DMS 273 treated with DMSO at 0.1 percent for 48 hours (cell line): ENCODE results near the gene TTF1.

Source experiments
- DNase-seq: peaks from one replicate; lab custom pipeline; 2025; lab: John Stamatoyannopoulos, UW

The TTF1 gene

DNA sequence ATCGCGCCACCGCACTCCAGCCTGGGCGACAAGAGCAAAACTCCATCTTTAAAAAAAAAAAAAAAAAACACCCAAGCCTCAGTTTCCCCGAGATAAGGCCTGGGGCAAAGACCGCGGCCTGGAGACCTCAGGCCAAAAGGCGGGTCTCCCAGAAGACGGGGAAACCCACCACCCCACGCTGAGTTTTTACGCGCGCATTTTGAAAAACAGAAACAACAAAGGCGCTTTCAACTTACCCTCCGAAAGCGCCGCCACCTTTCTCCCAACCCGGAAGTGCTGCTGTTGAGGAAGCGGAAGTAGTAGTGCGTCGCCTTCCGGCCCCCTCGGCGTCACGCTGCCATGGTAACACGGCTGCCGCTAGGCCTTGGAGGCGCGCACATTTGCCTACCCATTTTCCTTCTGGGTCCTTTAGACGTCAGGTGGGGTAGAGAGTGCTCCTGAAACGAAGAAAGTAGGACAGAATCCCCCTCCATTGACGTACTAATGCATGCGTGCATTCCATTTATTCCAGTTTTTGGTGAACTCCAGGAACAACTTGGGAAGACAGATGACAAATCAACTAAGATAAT lies at the start of gene TTF1:
Gene TTF1, minus strand, starts transcription at position 287 of the 569 bp plus-strand sequence. CDS start 4,019 bp downstream, outside the sequence.
- DNase-seq = peak; percentile 78

DNA sequence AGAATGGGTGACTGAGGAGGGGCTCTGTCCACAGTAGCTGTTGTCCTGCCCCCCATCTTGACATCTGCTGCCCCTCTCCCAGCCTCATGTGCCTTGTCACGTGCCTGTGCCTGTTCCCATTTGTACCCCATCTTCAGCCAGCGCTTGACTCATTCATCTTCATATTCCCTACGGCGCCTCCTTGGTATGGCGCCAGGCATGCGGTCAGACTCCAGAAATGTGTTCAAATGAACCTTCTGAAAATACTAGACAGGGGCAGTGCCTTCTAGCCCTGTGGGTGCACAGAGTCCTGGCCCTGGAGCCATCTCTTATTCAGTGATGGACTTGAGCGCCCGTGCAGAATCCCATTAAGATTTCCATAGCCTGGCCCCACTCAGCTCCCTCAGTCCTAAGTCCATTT lies 49.6 kb upstream of the TTF1 start:
- no peak for DNase-seq

GRCh38 chr9:132451276-132451675 lies 44.6 kb upstream of the TTF1 start:
- DNase-seq = no peak

- DNase-seq = no peak
Measured at GRCh38 chr9:132447902-132448301, 41.3 kb upstream of the TTF1 start.

DNA sequence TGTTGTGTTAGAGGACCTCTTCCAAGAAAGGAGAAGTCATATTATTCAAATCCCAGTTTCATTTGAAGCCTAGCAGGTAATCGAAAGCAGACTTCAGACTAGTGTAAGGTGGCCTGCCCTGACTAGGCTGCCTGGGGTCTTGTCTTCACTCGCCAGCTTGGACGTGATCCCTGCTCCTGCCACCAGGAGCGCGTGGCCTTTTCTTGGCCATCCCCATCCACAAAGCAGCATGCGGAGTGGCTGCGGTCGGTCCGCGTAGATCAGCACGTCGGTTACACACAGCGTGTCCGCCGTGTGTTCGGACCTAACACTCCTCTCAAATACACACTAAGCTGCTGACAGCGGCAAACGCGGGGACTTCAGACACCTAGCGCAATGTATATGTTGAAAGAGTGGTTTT lies 40.7 kb upstream of the TTF1 start:
- no peak for DNase-seq

GRCh38 chr9:132446887-132447286 lies 40.2 kb upstream of the TTF1 start:
- no peak for DNase-seq

DNA sequence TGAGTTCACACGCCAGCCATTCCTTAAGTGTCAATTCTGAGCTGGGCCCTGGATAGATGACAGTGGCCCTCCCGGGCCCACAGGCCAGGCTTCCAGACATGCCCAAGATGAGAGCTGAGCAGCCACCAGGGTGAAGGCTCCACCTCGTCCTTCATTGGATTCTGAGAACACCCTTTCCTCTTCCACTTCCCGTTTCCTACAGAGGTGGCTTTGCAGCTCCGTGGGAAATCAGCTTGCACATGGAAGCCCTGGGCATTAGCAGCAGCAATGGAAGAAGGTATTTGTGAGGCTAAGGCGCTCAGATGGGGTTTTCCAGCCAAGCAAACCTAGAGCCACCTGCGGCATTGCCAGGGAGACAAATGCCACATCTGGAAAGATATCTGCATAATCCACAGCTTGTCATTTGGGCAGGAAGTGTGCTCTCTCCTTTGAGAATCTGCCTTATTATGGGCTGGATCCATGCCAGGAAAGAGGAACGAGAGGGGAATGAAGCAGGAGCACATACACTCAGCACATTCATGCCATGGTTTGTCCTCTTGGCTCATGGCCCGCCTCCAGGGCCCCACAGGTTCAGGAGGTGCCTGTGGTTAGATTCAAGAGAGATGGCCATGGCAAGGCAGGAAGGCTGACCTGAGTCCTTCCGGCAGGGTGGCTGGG lies 37.4 kb upstream of the TTF1 start:
- DNase-seq = no peak

GRCh38 chr9:132441404-132441803 lies 34.8 kb upstream of the TTF1 start:
- no peak for DNase-seq

- no peak for DNase-seq
Measured at GRCh38 chr9:132440735-132441134, 34.1 kb upstream of the TTF1 start.

GRCh38 chr9:132439153-132439552 lies 32.5 kb upstream of the TTF1 start:
- DNase-seq = no peak

- no peak for DNase-seq
Measured at GRCh38 chr9:132434881-132435280, 28.2 kb upstream of the TTF1 start.

DNA sequence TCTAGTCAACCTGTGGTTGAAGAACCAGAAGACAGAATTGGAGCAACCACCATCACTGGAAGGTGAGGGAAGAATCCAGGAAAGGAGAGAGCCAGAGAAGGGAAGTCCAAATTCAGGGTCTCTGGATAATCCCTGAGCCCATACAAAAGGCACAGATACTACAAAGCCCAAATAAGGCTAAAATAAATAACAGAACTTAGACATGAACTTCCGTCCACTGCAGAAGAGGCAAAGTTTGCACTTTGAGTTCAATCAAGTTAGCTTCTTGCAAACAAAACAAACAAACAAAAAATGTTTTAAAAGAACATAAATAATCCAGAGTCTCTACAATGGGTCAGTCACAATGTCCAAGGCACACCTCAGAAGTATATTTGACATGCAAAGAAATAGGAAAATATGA lies 24.4 kb upstream of the TTF1 start:
- no peak for DNase-seq

GRCh38 chr9:132426639-132427414 lies 20.2 kb upstream of the TTF1 start:
- DNase-seq = no peak

DNA sequence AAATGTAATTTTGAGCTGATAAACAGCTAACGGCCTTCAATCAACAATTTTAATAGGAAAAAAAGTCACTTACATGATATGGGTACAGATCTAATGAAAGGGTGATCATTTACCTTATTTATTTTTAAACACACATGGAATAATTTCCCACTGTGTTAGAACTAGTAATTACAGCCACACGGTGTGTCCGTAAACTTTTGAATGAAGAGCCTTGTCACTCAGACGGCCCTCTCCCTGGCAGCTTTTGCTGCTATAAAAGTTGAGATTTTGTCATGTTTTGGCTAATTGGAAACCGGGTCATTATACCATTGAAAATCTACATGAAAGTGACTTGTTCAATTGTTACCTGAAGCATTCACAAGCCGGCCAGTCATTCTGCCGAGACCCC lies 19.0 kb upstream of the TTF1 start:
- DNase-seq = no peak

DNA sequence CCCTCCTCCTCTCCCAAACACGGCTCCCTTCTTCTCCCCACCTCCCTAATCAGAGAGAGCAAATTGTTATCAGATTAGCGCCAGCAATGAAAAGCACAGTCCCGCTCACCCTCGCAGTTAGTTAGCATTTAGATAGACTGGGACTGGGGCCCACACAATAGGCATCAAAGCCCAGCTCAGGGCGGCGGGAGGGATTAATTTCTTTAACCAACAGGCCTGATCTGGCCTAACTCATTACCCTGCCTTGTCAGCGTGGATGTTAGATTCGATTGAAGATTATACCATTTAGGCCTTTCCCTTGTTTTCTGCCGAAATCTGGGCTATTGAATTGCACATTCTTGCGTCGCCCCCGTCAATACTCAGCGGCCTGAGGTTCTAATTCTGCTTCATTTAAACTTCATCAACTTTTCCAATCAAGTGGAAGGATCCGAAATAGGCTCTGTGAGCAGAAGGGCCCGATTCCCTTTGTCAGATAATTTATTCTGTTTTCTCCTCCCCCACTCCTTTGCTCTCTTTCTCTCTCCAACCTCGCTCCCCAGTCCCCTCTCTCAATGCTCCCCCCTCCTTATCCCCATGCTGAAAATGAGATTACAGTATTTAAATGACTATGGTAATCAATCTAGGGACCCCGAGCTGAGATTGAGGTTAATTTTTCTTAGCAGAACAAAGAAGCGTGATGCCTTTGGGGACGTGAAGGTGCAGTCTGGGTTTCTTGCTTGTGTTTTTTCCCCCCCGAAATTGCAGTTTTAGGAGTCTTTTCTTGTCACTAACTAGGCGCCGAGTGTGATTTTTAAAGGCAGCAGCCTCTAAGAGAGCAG lies 18.4 kb upstream of the TTF1 start:
- DNase-seq = no peak

DNA sequence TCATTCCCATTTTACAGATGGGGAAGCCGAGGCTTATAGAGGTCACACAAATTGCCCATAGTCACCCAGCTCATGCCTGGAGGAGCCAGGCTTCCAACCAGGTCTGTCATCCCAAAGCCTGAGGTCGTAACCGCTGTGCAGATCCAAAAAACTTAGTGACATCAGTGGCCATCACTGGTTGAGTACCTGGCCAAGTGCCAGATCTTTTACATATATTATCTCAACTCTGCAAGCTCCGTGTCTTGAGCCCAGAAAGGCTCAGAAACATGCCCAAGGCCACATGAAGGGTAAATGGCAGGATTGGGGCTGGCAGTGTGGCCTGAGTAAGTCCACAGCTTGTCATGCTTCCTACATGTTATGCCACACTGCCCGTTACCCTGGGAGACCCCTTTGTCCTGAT lies 16.9 kb upstream of the TTF1 start:
- no peak for DNase-seq

GRCh38 chr9:132422574-132422973 lies 15.9 kb upstream of the TTF1 start:
- DNase-seq = no peak

DNA sequence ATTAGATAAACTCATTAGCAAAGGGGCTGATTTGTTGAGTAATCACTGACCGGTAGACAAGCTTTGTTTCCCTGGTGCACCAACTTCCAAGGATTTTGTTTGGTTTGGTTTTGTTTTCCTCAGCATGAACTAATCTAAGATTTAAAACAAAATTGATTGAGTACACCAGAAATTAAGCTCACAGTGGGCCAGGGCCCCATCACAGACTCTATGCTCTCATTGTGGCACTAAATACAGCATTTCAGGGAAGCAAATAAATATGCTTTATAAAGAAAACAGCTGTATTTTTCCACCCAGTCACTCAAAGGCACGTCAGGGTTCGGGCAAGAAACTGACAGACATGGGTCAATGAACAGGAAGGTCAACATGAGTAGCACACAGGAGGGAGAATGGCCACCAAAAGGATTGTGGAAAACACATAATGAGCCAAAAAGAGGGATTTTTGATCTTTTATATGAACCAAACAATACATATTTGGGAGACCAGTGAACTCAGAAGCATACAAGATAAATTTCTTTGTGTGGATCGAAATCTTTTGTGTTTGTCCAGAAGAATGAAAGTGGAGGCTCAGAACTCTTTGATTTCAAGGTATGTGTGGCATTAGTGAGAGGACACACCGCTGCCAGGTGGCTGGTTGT lies 12.2 kb upstream of the TTF1 start:
- no peak for DNase-seq

- no peak for DNase-seq
Measured at GRCh38 chr9:132415181-132415580, 8.5 kb upstream of the TTF1 start.

- no peak for DNase-seq
Measured at GRCh38 chr9:132414731-132415130, 8.1 kb upstream of the TTF1 start.

DNA sequence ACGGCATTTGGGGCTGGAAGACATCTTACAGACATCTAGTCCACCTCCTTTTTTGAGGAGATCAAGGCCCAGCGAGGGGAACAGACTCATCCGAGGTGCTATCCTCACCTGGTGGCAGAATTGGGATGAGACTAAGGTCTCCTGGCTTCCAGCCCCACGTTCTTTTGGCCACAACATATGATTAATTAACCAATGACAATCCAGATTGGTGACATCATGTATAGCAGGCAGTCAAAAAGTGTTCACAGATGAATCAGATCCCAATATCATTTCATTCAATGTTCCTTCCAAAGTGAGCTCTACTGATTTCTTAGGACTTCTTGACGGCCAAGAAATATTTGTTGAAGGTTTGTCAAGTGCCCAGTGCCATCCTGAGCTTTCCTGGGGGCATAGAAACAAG lies 7.3 kb upstream of the TTF1 start:
- no peak for DNase-seq

DNA sequence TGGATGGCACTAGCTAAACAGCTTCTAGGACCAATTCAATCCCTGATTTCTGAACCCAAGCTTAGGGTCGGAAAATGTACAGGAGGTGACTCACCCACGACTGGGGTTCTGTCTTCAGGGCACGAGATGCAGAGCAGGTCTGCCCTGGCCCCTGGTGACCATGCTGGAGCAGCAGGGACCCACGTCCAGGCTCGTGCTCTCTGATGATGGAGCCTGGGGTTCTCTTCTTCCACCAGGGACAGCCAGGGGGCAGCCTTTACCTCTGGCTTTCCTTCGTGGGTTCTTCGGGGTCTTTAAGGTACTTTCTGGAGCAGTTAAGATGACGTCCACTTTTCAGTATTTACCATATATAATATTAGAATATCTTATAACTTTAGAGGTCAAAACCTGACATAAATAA lies 5.4 kb upstream of the TTF1 start:
- no peak for DNase-seq
